Stimulated activated CD8-positive, alpha-beta memory T cell treated with anti-CD3 and anti-CD28 coated beads, Interleukin-7, amount 100 ng/mL, for 1 hour (primary cell): ENCODE data around the gene CSNK1A1.
"Not testable (repeated sequence)": the region's sequence is repeated elsewhere in the genome, so short reads cannot be mapped to it uniquely, and the experiment has no call there.

Source experiments
- DNase-seq, 2 donors: peaks; one replicate each; pipeline ENCODE4 v3.0.0-alpha.2; 2020; ENCODE audit warnings: low read depth in 2 of 2

CSNK1A1 gene

DNA sequence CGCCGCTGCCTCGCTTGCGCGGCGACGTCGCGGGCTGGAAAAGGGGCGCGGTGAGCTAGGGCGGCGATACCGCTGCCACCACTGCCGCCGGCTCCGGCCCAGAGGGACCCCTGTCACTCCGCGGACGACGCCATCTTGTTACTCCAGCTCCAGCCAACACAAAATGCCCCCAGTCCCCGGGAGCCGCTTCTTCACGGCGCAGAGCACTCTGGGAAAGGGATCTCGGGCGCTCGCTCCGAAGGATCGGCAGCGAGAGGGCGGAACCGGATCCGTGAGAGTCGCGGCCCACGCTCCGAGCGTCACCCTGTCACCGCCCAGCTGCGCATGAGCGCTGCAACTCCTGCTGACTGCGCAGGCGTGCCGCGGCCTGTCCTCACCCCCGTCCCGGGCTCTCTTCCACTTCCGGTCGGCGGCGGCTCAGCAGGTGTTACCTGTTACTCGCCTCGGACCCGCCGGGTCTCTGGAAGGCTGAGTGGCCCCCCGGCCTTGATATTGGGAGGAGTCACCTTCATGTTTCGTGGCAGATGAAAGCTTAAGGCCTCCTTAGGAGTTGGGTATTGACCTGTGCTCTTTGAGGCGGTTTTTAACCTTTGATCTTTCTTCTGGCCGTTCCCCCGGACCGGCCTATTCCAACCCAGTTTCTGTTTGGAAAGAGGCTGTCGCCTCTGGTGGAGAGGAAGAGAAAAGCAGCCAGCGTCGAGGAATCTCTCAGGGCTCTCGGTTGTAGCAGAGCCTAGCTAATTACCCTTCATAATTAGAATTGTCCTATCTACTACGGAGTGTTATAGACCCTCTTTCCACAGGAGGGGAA, at the start of gene CSNK1A1:
Gene CSNK1A1, minus strand, starts transcription at position 213 of the 811 bp plus-strand sequence. CDS start 475 bp downstream, outside the sequence.
- peak; percentile 98 for DNase-seq

DNA sequence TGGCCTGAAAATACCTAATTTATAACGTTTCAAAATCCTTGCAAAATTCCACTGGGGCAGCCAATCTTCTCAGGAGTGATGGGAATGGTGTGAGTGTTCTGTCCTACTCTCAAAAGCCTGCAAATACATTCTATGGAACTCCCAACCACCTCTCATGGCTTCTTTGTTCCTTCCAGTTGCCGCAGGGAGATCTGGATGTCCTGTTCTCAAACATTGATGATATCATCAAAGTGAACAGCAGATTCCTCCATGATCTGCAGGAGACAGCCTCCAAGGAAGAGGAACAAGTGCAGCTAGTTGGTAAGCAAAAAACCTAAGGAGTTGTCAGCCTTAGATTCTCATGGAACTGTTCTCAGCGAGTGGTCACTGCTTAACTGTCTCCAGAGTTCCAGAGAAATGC, 49.7 kb upstream of the CSNK1A1 start:
- DNase-seq, result no peak

DNA sequence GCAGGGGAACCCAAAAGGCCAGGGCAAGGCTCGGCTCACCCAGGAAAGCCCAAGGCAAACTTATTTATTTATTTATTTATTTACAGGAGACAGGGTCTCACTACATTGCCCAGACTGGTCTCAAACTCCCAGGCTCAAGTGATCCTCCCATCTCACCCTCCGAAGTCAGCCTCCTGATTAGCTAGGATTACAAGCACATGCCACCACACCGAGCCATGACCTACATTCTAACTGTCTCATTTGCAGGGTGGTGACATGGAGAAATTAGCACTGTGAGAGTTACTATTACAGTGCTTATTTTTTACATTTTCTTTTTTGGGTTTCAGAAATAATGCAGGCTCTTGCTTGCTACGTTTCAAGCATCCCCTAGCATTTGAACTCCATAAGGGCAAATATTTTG, 48.1 kb upstream of the CSNK1A1 start:
- DNase-seq, result no peak

DNA sequence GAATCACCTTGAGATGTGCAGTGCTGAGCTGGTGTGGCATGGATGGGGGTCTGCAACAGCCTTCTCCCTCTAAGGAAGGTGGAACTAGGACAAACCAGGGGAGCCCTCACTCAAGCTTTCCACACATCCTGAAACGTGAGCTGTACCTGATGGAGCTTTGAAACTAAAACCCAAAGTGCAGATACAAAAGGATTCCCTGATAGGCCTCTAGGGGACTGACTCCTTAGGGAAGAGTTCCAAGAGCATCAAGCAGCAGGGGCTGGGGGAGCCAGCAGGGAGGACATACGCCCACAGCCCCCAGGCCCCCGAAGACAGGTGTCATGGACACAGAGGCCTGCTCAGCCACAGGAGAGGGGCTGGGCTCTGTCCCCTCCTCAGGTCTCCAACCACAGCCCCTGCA, 47.7 kb upstream of the CSNK1A1 start:
- DNase-seq, result no peak

DNA sequence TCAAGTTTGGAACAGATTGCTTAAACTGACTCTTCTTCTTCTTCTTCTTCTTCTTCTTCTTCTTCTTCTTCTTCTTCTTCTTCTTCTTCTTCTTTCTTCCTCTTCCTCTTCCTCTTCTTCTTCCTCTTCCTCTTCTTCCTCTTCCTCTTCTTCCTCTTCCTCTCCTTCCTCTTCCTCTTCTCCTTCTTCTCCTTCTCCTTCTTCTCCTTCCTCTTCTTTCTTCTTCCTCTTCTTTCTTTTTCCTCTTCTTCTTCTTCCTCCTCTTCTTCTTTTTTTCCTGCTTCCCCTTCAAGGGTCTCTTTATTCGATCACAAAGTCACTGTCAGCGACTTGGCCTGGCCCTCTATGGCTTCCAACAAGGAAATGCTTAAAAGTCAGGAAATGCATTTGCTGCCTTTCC, 47.0 kb upstream of the CSNK1A1 start:
- DNase-seq, result not testable (repeated sequence)

DNA sequence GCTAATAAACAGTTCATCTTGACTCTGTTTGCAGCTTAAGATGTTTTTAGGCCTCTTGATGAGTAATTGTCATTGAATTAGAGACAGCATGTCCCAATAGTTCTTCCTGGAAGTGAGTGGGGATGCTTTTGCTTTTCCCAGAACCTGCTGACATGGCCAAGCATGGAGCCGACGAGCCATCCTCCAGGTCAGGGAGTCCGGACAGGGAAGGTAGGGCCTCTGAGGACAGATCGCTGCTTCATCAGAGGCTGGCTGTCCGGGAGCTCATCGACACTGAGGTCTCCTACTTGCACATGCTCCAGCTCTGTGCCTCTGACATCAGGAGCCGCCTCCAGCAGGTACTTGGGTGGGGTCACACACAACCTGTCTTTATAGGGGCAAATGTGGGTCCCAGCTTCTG, 46.4 kb upstream of the CSNK1A1 start:
- DNase-seq, result no peak

DNA sequence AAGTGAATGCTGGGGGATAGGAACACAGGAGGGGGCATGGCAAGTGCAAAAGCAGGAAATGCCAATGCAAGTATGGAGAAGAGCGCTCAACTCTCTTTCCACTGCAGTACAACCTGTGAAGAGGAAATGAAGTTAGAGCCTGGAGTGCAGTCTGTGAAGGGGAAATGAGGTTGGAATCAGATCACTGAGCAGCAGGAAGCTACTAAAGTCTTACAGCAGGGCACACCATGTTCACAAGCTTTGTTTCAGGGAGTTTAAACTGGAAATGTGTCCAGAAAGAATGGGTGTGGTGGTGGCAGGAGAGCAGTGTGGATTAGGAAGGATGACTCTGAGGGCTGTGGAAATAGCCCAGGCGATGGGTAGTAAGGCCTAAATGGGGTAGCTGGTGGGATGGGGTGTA, 45.5 kb upstream of the CSNK1A1 start:
- no peak for DNase-seq

DNA sequence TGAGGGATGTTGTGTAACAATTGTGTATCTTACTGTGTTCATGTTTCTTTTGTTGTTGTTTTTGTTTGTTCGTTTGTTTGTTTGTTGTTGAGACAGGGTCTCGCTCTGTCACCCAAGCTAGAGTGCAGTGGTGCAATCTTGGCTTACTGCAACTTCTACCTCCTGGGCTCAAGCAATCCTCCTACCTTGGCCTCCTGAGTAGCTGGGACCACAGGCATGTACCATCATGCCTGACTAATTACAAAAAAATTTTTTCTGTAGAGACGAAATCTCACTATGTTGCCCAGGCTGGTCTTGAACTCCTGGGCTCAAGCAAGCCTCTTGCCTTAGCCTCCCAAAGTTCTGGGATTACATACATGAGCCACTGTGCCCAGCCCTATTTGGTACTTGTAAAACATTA, 43.9 kb upstream of the CSNK1A1 start:
- not testable (repeated sequence) for DNase-seq

DNA sequence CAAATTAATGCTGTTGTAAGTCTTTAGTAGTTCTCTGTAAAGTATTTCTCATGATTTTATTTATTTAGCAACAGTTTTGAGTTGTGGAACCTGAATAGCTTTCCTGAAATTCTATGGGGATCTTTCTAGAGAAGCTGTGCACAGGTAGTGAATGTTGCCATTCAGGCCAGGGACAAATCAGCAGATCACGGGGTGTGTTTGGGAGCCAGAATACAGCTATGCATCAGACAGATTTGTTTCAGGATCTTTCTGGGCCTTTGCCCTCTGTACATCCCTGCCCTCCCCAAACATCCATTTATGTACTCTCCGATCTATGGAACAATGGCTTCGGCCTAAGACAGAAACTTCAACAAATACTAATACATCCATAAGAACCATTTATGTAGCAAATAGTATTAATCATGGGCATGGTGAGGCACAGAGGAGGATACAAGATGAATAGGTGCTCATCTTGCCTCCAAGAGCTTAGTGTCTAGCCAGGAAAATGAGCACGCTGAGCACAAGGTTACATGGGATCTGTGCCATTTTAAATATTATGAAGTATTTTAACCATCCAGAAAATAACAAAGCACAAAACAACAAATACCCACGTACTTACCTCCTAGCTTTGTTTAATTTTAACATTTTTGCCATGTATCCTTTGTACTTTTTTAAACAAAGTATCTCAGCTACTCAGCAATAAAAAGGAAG, 43.1 kb upstream of the CSNK1A1 start:
- DNase-seq, result no peak

DNA sequence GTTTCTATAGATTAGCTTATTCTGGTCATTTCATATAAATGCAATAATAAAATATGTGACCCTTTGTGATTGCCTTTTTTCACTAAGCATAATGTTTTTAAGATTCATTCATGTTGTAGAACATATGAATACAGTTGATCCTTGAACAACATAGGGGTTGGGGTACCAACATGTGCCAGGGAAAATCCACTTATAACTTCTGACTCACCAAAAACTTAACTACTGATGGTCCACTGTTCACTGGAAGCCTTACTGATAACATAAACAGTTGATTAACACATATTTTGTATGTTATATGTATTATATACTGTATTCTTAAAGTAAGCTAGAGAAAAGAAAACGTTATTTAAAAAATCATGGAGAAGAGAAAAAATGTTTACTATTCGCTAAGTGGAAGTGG, 42.1 kb upstream of the CSNK1A1 start:
- DNase-seq, result no peak

DNA sequence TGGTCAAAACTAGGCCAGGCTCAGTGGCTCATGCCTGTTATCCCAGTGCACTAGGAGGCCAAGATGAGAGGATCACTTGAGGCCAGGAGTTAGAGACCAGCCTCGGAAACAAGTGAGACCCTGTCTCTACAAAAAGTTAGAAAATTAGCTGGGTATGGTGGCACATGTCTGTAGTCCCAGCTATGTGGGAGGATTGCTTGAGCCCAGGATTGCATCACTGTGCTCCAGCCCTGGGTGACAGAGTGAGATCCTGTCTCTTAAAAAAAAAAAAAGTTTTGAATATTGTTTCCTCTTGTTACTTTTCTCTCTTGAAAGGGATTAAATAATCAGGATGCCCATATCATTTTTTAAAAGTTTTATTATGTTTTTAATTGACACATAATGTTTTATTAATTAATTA, 37.7 kb upstream of the CSNK1A1 start:
- DNase-seq, result no peak

DNA sequence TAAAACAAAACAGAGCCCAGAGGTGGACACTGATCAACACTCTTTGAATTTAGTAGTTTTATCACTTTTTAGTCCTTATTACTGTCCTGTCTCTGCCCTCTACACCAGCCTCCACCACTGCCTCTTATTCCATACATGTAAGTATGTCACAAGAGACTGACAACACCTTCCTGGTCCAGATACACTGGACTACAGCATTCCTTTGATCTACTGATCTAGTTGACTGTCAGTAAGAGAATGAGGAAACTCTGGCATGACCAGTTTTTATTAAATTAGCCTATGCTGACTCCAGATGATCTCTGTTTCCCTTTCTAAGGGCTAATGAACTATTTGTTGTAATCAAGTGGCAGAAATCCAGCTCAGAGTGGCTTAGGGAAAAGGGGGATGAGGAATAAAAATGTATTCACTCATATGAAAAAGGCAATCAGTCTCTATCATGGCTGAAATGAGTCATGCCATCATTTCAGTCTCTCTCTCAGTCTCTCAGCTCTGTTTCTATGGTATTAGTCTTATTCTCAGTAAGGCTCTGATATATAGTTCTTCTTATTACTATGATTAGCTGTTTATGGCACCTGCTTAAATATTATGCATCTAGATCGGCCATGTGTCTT, 35.6 kb upstream of the CSNK1A1 start:
- DNase-seq, result no peak

DNA sequence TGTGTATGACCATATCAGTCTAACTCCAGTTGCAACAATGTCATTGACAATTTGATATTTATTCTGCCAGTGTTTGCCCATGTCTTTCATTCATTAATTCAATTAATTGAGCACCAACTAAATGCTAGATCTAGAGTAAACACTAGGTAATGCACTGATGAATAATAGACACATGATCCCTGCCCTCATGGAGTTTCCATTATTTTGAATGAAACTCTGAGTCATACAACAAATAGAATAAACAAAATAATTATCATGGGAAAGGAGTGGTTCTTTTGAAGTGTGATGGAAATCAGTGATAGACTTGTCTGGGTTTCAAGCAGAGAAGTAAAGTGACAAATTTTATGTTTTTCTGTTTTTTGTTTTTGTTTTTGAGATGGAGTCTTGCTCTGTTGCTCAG, 34.7 kb upstream of the CSNK1A1 start:
- no peak for DNase-seq

DNA sequence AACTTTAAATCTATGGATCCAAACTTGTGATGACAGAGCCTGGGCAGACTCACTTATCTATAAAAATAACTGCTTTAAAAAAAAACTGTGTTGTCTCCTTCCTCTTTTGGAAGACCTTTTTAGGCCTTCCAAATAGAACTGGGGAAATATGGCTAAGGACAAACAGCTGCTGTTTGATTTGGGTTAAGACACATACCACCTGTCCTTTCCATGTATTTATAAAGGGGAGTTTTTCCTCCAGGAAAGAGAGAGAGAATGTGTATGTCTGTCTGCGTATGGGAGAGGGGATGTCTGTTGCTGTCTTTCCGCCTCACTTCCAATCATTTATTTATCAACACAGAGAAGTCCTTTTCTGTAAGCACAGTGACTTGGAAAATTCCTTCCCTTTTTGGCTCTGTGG, 32.9 kb upstream of the CSNK1A1 start:
- DNase-seq, result no peak

DNA sequence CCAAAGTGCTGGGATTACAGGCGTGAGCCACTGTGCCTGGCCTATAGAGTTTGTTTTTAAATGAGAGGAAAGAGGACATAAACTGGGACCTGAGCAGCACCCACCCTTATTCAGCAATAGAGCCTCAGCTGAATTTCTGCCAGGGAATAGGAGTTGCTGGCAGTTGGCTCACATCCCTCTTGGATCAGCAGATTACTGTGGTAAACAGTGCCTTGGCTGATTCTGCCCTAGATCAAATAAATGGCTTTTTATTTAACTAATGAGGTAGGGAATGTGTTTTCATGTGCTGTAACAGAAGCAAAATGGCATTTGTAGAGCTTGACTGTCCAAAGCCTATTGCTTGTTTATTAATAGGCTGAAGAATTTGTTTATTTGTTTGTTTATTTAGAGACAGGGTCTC, 32.2 kb upstream of the CSNK1A1 start:
- no peak for DNase-seq

DNA sequence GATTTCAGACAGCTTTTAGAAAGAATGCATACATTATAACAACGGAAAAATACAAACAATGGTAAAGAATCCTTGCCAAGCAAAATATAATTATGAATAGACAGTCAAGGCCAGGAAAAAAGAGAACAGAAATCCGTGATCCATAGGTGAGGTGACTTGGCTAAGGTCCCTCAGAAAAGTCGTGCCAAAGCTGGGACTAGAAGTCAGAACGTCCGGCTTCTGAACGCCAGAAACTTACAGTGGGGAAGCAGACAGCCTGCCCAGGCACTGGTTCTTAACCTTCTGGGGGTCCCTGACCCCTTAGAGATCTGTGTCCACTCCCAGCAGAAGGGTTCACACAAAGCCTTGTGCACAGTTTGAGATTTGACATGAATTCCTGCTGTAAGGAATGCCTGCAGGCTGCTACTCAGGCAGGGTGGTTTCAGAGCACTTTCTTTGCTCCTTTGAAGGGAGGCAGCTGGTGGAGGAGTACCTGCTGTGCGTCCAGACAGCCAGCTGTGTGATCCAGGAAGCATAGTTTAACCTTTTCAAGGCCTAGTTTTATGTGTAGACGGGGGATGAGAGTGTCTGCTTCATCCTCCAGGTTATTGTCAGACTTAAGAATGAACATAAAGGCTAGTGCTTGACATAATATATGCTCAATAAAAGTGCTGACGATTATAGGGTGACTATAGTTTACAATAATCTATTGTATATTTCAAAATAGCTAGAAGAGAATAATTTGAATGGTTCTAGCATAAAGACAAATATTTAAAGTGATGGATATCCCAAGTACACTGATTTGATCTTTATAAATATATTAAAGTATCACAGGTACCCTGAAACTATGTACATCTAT, 30.9 kb upstream of the CSNK1A1 start:
- no peak for DNase-seq

DNA sequence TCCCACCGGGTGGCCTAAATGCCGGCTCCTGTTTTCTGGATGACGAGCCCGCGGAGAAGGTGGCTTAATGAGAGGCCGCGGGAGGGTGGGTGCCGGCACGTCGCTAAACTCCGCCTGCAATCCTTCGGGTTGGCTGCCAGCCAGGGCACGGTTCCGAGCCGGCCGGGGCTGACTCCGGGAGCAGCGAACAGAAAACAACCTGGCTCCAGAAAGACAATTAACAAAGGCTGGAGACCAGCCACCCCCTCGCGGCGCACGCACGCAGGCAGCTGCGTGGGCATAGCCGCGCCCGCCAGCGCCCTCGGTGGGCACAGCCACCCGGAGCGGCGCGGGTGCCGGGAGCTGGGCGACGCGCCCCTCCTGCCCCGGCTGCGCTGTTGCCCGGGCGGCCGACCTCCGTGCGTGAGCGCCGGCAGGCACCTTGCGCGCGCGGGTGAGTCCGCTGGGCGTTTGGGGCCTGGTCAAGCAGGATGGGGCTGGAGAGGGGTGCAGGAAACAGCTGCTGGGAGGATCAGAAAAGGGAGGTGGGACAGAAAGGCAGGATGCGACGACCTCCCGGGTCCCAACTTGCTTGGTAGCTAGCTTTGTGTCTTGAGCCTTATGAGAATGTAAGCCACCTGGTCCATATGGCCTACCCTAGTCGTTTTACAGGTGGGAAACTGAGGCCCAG, 30.1 kb upstream of the CSNK1A1 start, which contains the start of gene ARHGEF37:
Gene ARHGEF37, plus strand, starts transcription at position 307 of the 670 bp plus-strand sequence. CDS start 16,272 bp downstream, outside the sequence.
- no peak for DNase-seq

DNA sequence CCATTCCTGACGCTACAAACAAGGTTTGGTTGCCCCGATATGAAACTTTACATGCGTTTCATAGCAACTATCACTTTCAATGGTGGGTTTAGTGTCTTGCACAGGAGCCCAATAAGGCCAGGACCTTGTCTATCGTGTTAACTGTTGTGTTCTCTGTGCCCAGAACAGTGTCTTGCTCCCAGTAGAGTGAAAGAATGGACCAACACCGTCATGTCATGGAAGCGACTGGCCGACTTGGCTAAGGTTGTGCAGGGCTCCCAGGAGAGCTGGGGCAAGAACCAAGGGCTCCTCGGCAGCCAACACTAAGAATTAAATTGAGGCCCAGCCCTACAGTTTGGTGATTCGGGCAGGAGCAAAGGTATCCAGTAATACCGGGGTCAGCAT, 29.6 kb upstream of the CSNK1A1 start:
- DNase-seq, result no peak

DNA sequence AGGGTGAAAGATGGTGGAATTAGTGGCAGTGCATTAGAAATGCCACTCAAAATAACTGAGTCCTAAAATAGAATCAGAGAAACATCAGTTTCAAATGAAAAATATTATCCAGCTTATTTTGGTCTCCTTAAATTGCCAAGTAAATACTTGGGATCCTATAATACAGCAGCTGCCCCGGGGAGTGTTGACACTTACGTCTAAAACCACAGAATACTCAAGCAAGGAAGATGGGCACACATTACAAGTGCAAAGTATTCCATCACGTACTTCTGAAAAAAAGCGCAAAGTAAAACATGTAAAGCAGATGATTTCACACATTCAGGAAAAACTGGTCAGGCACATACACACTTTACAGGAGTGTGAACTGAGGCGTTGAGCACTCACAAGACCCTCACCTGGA, 27.7 kb upstream of the CSNK1A1 start:
- DNase-seq, result no peak

DNA sequence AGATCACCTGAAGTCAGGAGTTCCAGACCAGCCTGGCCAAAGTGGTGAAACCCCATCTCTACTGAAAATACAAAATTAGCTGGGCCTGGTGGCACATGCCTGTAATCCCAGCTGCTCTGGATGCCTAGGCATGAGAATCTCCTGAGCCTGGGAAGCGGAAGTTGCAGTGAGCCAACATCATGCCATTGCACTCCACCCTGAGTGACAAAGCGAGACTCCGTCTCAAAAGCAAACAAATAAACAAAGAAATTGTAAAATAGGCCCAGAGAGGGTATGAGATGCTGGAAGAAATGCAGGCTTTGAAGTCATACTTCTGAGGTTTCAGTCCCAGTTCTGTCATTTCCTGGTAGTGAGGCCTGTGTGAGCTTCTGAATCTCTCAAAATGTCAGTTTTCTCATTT, 24.8 kb upstream of the CSNK1A1 start:
- DNase-seq, result no peak

DNA sequence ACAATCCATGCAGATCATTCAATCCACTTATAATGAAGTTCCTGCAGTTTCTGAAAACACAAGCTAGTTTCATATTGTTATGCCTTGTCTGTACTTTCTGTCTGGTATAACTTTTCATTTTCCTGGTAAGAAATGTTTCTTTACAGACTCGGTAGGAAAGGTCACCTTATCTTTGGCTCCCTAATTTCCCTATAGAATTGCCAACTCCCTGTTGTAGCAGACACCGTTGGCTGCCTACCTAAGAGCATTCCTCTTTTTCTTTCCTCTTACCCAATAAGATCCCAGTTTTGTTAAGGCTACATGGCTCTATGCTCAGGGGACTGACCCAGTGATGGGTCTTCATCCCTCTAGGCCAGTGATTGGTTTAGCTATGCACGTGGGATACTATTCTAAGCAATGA, 23.9 kb upstream of the CSNK1A1 start:
- DNase-seq, result no peak
